DND-41 (cell line): Measurements from ENCODE around the gene SPDEF.

Experiments used
- ATAC-seq: fragments of 200-7000 bp; cut with Tn5 transposase; 3 replicates; pipeline ENCODE4 v1.9.1; 2021; ENCODE audit warnings: low read depth; ENCODE audit not compliant: insufficient read depth
- DNase-seq: peaks from one replicate; pipeline ENCODE4 v3.0.0-alpha.2; 2020
- H2AFZ ChIP-seq: 2 replicates; pipeline ENCODE4 v1.6.0; 2012; ENCODE audit warnings: low read depth, low read length
- H3K27ac ChIP-seq: 2 replicates; pipeline ENCODE4 v1.5.1; 2012; ENCODE audit warnings: low read length, inconsistent platforms
- H3K27me3 ChIP-seq: fragments of 200-600 bp; sonication (generic); 2 replicates; pipeline ENCODE4 v1.6.0; 2012; ENCODE audit warnings: low read length, mild to moderate bottlenecking, inconsistent platforms; ENCODE audit not compliant: insufficient read depth, poor library complexity
- H3K36me3 ChIP-seq: 2 replicates; pipeline ENCODE4 v1.5.1; 2012; ENCODE audit warnings: low read length, inconsistent platforms; ENCODE audit not compliant: insufficient read depth
- H3K4me1 ChIP-seq: 2 replicates; pipeline ENCODE4 v1.5.1; 2012; ENCODE audit warnings: mild to moderate bottlenecking, low read length; ENCODE audit not compliant: insufficient read depth
- H3K4me2 ChIP-seq: 2 replicates; pipeline ENCODE4 v1.6.0; 2012; ENCODE audit warnings: mild to moderate bottlenecking, moderate library complexity, low read length, inconsistent platforms; ENCODE audit not compliant: insufficient read depth
- H3K4me3 ChIP-seq, 2 experiments: fragments of 200-600 bp in 1 of 2; shearing (Covaris generic) in 1 of 2; 2 replicates each; pipeline ENCODE4 v1.5.1; 2012 to 2016; ENCODE audit warnings: inconsistent platforms in 2 of 2, low read length in 2 of 2, mild to moderate bottlenecking in 2 of 2, low read depth in 1 of 2, moderate library complexity in 1 of 2
- H3K79me2 ChIP-seq: 2 replicates; pipeline ENCODE4 v1.6.0; 2012; ENCODE audit warnings: low read length, inconsistent platforms; ENCODE audit not compliant: insufficient read depth
- H3K9ac ChIP-seq: 2 replicates; pipeline ENCODE4 v1.6.0; 2012; ENCODE audit warnings: low read depth, mild to moderate bottlenecking, inconsistent platforms, low read length, moderate library complexity
- H3K9me3 ChIP-seq: 2 replicates; pipeline ENCODE4 v1.5.1; 2012; ENCODE audit warnings: low read length, moderate library complexity, mild to moderate bottlenecking, inconsistent platforms; ENCODE audit not compliant: insufficient read depth, severe bottlenecking
- H4K20me1 ChIP-seq: 2 replicates; pipeline ENCODE4 v1.6.0; 2012; ENCODE audit warnings: low read length; ENCODE audit not compliant: insufficient read depth
- EZH2 ChIP-seq: IDR thresholded peaks from 3 replicates; pipeline ENCODE4 v1.6.1; 2012; ENCODE audit warnings: borderline replicate concordance, low read depth, mild to moderate bottlenecking, moderate library complexity, low read length, inconsistent platforms; ENCODE audit not compliant: severe bottlenecking
- TF ChIP-seq, protein P1 (sequence below): IDR thresholded peaks from 2 replicates; pipeline ENCODE4 v1.5.1; 2012; ENCODE audit warnings: borderline replicate concordance, low read length, moderate library complexity, mild to moderate bottlenecking; ENCODE audit not compliant: poor library complexity, severe bottlenecking; ENCODE audit errors: extremely low read depth

The SPDEF gene

GRCh38 chr6:34532230-34532629 is 23.9 kb downstream of the SPDEF start:
- H3K27me3 ChIP-seq = no peaks in the 10 kb centered on the region
- no peak overlapping the region for H3K27ac ChIP-seq
- no peak for TF ChIP-seq EZH2
- H3K36me3 ChIP-seq = no peaks in the 10 kb centered on the region
- H3K4me2 ChIP-seq = no peak overlapping the region
- H3K4me3 ChIP-seq = no peak overlapping the region
- no peaks in the 10 kb centered on the region for H3K9me3 ChIP-seq
- no peaks in the 10 kb centered on the region for H3K79me2 ChIP-seq
- H3K9ac ChIP-seq = no peak overlapping the region
- H3K4me1 ChIP-seq = peaks cover 4% of the 10 kb centered on the region
- ATAC-seq = no peak
- H2AFZ ChIP-seq = no peak overlapping the region
- DNase-seq = no peak
- no peaks in the 10 kb centered on the region for H4K20me1 ChIP-seq

DNA sequence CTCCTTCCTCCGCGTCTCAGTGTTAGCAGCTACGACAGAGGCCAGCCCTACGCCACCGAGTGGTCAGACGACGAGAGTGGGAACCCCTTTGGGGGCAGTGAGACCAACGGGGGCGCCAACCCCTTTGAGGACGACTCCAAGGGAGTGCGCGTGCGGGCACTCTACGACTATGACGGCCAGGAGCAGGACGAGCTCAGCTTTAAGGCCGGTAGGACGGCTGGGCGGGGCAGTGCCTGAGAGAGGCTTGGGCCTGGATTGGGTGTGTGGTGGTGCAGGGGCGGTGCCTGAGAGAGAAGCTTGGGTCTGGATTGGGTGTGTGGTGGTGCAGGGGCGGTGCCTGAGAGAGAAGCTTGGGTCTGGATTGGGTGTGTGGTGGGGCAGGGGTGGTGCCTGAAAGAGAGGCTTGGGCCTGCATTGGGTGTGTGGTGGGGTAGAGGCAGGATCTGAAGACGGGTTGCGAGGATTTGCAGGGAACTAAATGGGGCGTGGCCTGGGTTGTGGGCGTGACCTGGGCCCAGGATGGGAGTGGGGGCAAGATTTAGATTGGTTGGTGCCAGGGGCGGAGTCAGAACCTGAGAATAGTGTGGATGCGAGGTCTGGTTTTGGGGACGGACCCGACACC is 24.4 kb downstream of the SPDEF start:
- peak; percentile 33 for DNase-seq
- H3K9ac ChIP-seq = no peak overlapping the region
- TF ChIP-seq, protein P1, sequence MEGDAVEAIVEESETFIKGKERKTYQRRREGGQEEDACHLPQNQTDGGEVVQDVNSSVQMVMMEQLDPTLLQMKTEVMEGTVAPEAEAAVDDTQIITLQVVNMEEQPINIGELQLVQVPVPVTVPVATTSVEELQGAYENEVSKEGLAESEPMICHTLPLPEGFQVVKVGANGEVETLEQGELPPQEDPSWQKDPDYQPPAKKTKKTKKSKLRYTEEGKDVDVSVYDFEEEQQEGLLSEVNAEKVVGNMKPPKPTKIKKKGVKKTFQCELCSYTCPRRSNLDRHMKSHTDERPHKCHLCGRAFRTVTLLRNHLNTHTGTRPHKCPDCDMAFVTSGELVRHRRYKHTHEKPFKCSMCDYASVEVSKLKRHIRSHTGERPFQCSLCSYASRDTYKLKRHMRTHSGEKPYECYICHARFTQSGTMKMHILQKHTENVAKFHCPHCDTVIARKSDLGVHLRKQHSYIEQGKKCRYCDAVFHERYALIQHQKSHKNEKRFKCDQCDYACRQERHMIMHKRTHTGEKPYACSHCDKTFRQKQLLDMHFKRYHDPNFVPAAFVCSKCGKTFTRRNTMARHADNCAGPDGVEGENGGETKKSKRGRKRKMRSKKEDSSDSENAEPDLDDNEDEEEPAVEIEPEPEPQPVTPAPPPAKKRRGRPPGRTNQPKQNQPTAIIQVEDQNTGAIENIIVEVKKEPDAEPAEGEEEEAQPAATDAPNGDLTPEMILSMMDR = no peak
- TF ChIP-seq EZH2 = no peak
- no peaks in the 10 kb centered on the region for H3K36me3 ChIP-seq
- peaks cover 8% of the 10 kb centered on the region for H3K4me1 ChIP-seq
- H3K27me3 ChIP-seq = no peaks in the 10 kb centered on the region
- no peaks in the 10 kb centered on the region for H4K20me1 ChIP-seq
- no peaks in the 10 kb centered on the region for H3K9me3 ChIP-seq
- no peak overlapping the region for H3K27ac ChIP-seq
- no peak overlapping the region for H3K4me3 ChIP-seq
- no peak overlapping the region for H2AFZ ChIP-seq
- H3K4me2 ChIP-seq = no peak overlapping the region
- no peaks in the 10 kb centered on the region for H3K79me2 ChIP-seq
- ATAC-seq = no peak

DNA sequence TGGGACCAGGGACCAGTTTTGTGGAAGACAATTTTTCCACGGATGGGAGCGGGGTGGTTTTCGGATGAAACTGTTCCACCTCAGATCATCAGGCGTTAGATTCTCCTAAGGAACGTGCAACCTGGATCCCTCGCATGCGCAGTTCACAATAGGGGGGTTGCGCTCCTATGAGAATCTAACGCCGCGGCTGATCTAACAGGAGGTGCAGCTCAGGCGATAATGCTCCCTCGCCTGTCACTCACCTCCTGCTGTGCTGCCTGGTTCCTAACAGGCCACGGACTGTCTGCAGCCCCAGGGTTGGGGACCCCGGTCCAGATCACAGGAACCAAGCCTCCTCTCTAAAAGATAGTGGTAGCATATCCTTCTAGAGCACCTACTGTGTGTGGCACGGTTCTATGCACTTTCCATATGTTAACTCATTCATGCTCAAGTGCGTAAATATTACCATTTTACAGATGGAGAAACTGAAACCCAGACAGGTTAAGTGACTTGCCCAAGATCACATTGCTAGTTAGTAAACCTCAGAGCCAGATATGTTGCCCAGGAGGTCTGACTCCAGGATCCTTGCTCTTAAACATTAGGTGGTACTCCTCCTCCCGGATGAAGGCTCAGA is 25.3 kb downstream of the SPDEF start:
- no peaks in the 10 kb centered on the region for H3K36me3 ChIP-seq
- peaks cover 14% of the 10 kb centered on the region for H3K4me1 ChIP-seq
- no peaks in the 10 kb centered on the region for H3K79me2 ChIP-seq
- H3K9me3 ChIP-seq = no peaks in the 10 kb centered on the region
- no peak overlapping the region for H3K4me2 ChIP-seq
- no peak overlapping the region for H3K4me3 ChIP-seq
- H4K20me1 ChIP-seq = no peaks in the 10 kb centered on the region
- no peak overlapping the region for H3K27ac ChIP-seq
- TF ChIP-seq EZH2 = no peak
- TF ChIP-seq, protein P1 = no peak
- no peak overlapping the region for H3K9ac ChIP-seq
- DNase-seq (no peak), ATAC-seq (no peak)
- H3K27me3 ChIP-seq = no peaks in the 10 kb centered on the region
- H2AFZ ChIP-seq = no peak overlapping the region

GRCh38 chr6:34529665-34530327 is 26.3 kb downstream of the SPDEF start:
- ATAC-seq (no peak), DNase-seq (no peak)
- no peaks in the 10 kb centered on the region for H3K27me3 ChIP-seq
- TF ChIP-seq, protein P1 = no peak
- TF ChIP-seq EZH2 = no peak
- no peaks in the 10 kb centered on the region for H3K9me3 ChIP-seq
- H3K36me3 ChIP-seq = no peaks in the 10 kb centered on the region
- no peaks in the 10 kb centered on the region for H4K20me1 ChIP-seq
- H3K27ac ChIP-seq = no peak overlapping the region
- peaks cover 14% of the 10 kb centered on the region for H3K4me1 ChIP-seq
- H3K4me2 ChIP-seq = no peak overlapping the region
- no peak overlapping the region for H3K4me3 ChIP-seq
- no peak overlapping the region for H3K9ac ChIP-seq
- no peak overlapping the region for H2AFZ ChIP-seq
- no peaks in the 10 kb centered on the region for H3K79me2 ChIP-seq
